ENCODE data around the gene GTF3C2.

- TF ChIP-seq EZH2 (IDR thresholded peaks at IDR 0.05; ENCODE audit: borderline replicate concordance, low read depth, low read length, poor library complexity, severe bottlenecking), result no peak
- TF ChIP-seq, protein P1, sequence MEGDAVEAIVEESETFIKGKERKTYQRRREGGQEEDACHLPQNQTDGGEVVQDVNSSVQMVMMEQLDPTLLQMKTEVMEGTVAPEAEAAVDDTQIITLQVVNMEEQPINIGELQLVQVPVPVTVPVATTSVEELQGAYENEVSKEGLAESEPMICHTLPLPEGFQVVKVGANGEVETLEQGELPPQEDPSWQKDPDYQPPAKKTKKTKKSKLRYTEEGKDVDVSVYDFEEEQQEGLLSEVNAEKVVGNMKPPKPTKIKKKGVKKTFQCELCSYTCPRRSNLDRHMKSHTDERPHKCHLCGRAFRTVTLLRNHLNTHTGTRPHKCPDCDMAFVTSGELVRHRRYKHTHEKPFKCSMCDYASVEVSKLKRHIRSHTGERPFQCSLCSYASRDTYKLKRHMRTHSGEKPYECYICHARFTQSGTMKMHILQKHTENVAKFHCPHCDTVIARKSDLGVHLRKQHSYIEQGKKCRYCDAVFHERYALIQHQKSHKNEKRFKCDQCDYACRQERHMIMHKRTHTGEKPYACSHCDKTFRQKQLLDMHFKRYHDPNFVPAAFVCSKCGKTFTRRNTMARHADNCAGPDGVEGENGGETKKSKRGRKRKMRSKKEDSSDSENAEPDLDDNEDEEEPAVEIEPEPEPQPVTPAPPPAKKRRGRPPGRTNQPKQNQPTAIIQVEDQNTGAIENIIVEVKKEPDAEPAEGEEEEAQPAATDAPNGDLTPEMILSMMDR (conservative IDR thresholded peaks at IDR 0.05; ENCODE audit: low read depth, low read length), result no peak
Measured at GRCh38 chr2:27379836-27380625, 23.5 kb upstream of the GTF3C2 start.

All from A673 (cell line).